Panc1 (cell line): ENCODE measurements around the gene KCNMB2. TPM values are rescaled to one million over a fixed set of nuclear protein-coding genes. Genes with fewer than 3 reads are reported as not detected.

Source experiments
- ATAC-seq: fragments of 200-7000 bp; cut with Tn5 transposase; 2 replicates; pipeline ENCODE4 v1.9.1; 2020; ENCODE audit warnings: mild to moderate bottlenecking, moderate library complexity
- BruUV-seq: library from RNA; stranded (reverse); fragments of 400-500 nt; replicated peaks from 2 replicates; lab custom pipeline; 2021; lab: Mats Ljungman, UMichigan
- CTCF ChIA-PET: fragments of 300-600 bp; sonication (Branson Sonifier 250); formaldehyde crosslinking; loops from one replicate; lab custom pipeline; 2022; ENCODE audit warnings: antibody characterized with exemption; lab: Charles Lee
- POLR2A ChIA-PET: fragments of 300-600 bp; sonication (Branson Sonifier 250); formaldehyde crosslinking; loops from one replicate; lab custom pipeline; 2022; ENCODE audit warnings: antibody characterized with exemption; lab: Charles Lee
- DNase-seq: peaks from one replicate; pipeline ENCODE4 v3.0.0-alpha.2; 2010; ENCODE audit warnings: low read depth, low spot score
- H3K27ac ChIP-seq: 2 replicates; pipeline ENCODE4 v1.5.1; 2011; ENCODE audit warnings: mild to moderate bottlenecking, low read length, inconsistent platforms
- H3K27me3 ChIP-seq: fragments of 200-500 bp; sonication (Bioruptor generic); 2 replicates; pipeline ENCODE4 v1.6.0; 2014; ENCODE audit warnings: low read length, inconsistent platforms; ENCODE audit not compliant: control insufficient read depth, insufficient read depth
- H3K36me3 ChIP-seq: fragments of 200-500 bp; sonication (Bioruptor generic); 2 replicates; pipeline ENCODE4 v1.5.1; 2014; ENCODE audit warnings: inconsistent platforms, mild to moderate bottlenecking, low read length, moderate library complexity; ENCODE audit not compliant: control insufficient read depth, insufficient read depth
- H3K4me1 ChIP-seq: 2 replicates; pipeline ENCODE4 v1.5.1; 2011; ENCODE audit warnings: inconsistent platforms, mild to moderate bottlenecking, low read length, moderate library complexity; ENCODE audit not compliant: control insufficient read depth, insufficient read depth
- H3K4me3 ChIP-seq, 2 experiments: 2 replicates each; pipeline ENCODE4 v1.5.1; 2011 to 2012; ENCODE audit warnings: low read depth in 2 of 2, low read length in 2 of 2, mild to moderate bottlenecking in 2 of 2, inconsistent platforms in 1 of 2, moderate library complexity in 1 of 2
- H3K9me3 ChIP-seq: fragments of 200-500 bp; sonication (Bioruptor generic); 2 replicates; pipeline ENCODE4 v1.5.1; 2014; ENCODE audit warnings: low read depth, mild to moderate bottlenecking, inconsistent platforms, low read length, moderate library complexity; ENCODE audit not compliant: control insufficient read depth, insufficient read depth
- POLR2AphosphoS5 ChIP-seq: IDR thresholded peaks from 2 replicates; pipeline ENCODE4 v1.6.1; 2012; ENCODE audit warnings: mild to moderate bottlenecking, low read depth, low read length, moderate library complexity
- SIN3A ChIP-seq: IDR thresholded peaks from 2 replicates; pipeline ENCODE4 v1.6.1; 2012; ENCODE audit warnings: low read depth, mild to moderate bottlenecking, low read length, moderate library complexity, borderline replicate concordance; ENCODE audit not compliant: insufficient read depth
- TCF7L2 ChIP-seq: IDR thresholded peaks from 2 replicates; pipeline ENCODE4 v1.6.1; 2011; ENCODE audit warnings: mild to moderate bottlenecking, low read depth, low read length, inconsistent platforms
- in situ Hi-C: cut with HindIII; loops from 2 replicates; pipeline ENCODE4 v1.10.0; 2016; ENCODE audit warnings: low sequenced_read_pairs, low pct_unique_long_range_greater_than_20kb
- intact Hi-C: fragments of 100-400 bp; cut with micrococcal nuclease; formaldehyde crosslinking; loops from one replicate; pipeline ENCODE4 v1.10.0; 2022; ENCODE audit not compliant: unreplicated experiment
- total RNA-seq: library from RNA; stranded (reverse); gene quantifications from one replicate; pipeline ENCODE4 v1.2.1, GENCODE V29; 2021; ENCODE audit not compliant: unreplicated experiment
- TF ChIP-seq, protein P1 (sequence below): fragments of 450-650 bp; IDR thresholded peaks from 2 replicates; pipeline ENCODE4 v1.5.1; 2017; ENCODE audit warnings: mild to moderate bottlenecking
- TF ChIP-seq, protein P2 (sequence below), 2 experiments: IDR thresholded peaks; 2 replicates each; pipeline ENCODE4 v1.6.1; 2011 to 2012; ENCODE audit warnings: low read depth in 2 of 2, control low read depth in 1 of 2, low read length in 1 of 2, mild to moderate bottlenecking in 1 of 2, moderate library complexity in 1 of 2; ENCODE audit not compliant: insufficient read depth in 1 of 2

The KCNMB2 gene
- total RNA-seq, 1 experiment from 2014 or later = not detected

DNA sequence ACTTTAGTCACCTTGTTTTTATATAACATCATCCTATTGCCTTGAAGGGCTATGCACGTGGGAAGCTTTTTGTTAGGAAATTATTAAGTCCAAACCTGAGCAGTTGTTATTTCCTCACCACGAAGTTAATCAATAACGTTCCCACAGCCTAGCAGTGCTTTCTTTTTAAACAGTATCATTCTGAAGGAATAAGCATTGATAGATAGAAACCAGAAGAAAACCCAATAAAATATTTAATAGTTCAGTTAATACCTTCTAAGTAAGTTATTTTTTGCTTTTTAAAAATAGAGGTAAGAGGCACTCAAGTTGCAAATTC, 149.3 kb downstream of the KCNMB2 start:
- Histone ChIP-seq H3K9me3 (no peaks in the 10 kb centered on the region), H3K36me3 (no peaks in the 10 kb centered on the region), H3K27ac (no peak overlapping the region), H3K4me3 (no peak overlapping the region), H3K4me1 (no peaks in the 10 kb centered on the region), H3K27me3 (no peaks in the 10 kb centered on the region)
- DNase-seq (no peak), ATAC-seq (no peak)
- POLR2A ChIA-PET = no interaction called here
- no TSS peak for BruUV-seq
- TF ChIP-seq, protein P1, sequence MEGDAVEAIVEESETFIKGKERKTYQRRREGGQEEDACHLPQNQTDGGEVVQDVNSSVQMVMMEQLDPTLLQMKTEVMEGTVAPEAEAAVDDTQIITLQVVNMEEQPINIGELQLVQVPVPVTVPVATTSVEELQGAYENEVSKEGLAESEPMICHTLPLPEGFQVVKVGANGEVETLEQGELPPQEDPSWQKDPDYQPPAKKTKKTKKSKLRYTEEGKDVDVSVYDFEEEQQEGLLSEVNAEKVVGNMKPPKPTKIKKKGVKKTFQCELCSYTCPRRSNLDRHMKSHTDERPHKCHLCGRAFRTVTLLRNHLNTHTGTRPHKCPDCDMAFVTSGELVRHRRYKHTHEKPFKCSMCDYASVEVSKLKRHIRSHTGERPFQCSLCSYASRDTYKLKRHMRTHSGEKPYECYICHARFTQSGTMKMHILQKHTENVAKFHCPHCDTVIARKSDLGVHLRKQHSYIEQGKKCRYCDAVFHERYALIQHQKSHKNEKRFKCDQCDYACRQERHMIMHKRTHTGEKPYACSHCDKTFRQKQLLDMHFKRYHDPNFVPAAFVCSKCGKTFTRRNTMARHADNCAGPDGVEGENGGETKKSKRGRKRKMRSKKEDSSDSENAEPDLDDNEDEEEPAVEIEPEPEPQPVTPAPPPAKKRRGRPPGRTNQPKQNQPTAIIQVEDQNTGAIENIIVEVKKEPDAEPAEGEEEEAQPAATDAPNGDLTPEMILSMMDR = no peak
- TF ChIP-seq SIN3A = no peak
- TF ChIP-seq TCF7L2 = no peak
- in situ Hi-C loops = no loop called here
- CTCF ChIA-PET = no interaction called here
- intact Hi-C loops = no loop called here

DNA sequence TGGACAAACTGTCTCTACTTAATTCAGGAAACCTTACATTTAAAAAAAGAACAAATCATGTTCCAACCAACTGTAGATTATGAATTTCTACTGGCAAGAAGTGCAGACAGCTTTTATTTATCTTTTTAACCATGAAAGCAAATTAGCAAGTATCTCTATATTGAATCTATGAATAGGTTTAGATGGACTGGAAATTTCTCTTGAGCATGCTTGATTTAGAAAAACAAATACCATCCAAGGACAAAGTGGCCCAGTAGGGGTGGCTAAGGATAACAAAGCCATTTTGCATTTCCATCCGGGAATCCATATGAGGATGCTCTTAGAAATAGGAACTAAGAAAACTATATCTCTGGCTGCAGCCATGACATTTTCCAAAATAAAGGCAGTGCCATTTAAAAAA, 150.6 kb downstream of the KCNMB2 start:
- ChIA-PET POLR2A (no interaction called here), CTCF (no interaction called here)
- Histone ChIP-seq H3K27me3 (no peaks in the 10 kb centered on the region), H3K4me1 (no peaks in the 10 kb centered on the region), H3K4me3 (no peak overlapping the region), H3K36me3 (no peaks in the 10 kb centered on the region), H3K27ac (no peak overlapping the region), H3K9me3 (no peaks in the 10 kb centered on the region)
- BruUV-seq = no TSS peak
- in situ Hi-C loops = no loop called here
- TF ChIP-seq TCF7L2 (no peak), POLR2AphosphoS5 (no peak), SIN3A (no peak)
- TF ChIP-seq, protein P2, sequence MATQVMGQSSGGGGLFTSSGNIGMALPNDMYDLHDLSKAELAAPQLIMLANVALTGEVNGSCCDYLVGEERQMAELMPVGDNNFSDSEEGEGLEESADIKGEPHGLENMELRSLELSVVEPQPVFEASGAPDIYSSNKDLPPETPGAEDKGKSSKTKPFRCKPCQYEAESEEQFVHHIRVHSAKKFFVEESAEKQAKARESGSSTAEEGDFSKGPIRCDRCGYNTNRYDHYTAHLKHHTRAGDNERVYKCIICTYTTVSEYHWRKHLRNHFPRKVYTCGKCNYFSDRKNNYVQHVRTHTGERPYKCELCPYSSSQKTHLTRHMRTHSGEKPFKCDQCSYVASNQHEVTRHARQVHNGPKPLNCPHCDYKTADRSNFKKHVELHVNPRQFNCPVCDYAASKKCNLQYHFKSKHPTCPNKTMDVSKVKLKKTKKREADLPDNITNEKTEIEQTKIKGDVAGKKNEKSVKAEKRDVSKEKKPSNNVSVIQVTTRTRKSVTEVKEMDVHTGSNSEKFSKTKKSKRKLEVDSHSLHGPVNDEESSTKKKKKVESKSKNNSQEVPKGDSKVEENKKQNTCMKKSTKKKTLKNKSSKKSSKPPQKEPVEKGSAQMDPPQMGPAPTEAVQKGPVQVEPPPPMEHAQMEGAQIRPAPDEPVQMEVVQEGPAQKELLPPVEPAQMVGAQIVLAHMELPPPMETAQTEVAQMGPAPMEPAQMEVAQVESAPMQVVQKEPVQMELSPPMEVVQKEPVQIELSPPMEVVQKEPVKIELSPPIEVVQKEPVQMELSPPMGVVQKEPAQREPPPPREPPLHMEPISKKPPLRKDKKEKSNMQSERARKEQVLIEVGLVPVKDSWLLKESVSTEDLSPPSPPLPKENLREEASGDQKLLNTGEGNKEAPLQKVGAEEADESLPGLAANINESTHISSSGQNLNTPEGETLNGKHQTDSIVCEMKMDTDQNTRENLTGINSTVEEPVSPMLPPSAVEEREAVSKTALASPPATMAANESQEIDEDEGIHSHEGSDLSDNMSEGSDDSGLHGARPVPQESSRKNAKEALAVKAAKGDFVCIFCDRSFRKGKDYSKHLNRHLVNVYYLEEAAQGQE (IDR thresholded peaks at IDR 0.05; ENCODE audit: insufficient read depth in 1 of 2, low read depth in 2 of 2, low read length in 1 of 2) = no peak
- TF ChIP-seq, protein P1 = no peak
- ATAC-seq = no peak
- DNase-seq = no peak
- intact Hi-C loops = no loop called here

DNA sequence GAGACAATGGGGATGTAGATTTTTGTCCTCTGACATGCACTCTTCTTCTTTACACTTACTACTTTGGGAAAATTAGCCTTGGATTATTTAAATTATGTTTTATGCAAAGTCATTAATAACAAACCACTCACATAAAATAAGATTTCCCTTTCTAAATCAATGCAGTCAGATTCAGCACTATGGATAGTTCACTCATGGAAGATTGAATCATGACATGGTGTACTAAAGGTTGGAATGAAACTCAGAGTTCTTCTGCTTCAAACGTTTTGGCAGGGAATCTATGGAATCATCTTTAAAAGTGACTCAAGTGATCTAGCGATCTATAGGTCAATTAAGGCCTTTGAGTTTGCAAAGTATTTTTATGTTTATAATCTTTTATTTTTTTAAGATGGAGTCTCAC, 154.3 kb downstream of the KCNMB2 start:
- ATAC-seq = no peak
- Histone ChIP-seq H3K27ac (no peak overlapping the region), H3K36me3 (no peaks in the 10 kb centered on the region), H3K4me3 (no peak overlapping the region), H3K27me3 (no peaks in the 10 kb centered on the region), H3K9me3 (no peaks in the 10 kb centered on the region), H3K4me1 (no peaks in the 10 kb centered on the region)
- intact Hi-C loops = no loop called here
- no peak for TF ChIP-seq SIN3A
- TF ChIP-seq, protein P2 (IDR thresholded peaks at IDR 0.05; ENCODE audit: insufficient read depth in 1 of 2, low read depth in 2 of 2, low read length in 1 of 2) = peak in 1 of 2 experiments; percentile 65; a peak in 2 of 4 replicates
- in situ Hi-C loops = no loop called here
- CTCF ChIA-PET = no interaction called here
- no peak for DNase-seq
- no TSS peak for BruUV-seq
- POLR2A ChIA-PET = no interaction called here
